ENCODE results near the gene C3AR1.

C3AR1 gene

DNA sequence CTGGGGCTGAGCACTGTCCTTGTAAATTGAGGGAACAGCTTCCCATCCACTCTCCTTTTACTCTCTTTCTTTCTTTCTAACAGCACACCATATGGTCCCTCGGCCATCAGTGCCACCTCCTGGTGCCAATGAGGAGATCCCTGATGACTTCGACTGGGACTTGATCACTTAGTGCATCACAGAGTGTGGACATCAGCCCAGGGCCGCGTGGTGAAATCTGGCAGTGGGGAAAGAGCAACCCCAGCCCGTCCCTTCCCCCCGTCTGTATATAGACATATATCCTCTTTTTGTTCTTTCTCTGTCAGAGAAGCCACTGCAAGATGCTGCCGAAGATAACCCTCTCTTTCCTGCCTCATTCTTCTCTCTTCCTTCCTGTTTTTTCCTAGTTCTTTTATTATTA lies 13.5 kb downstream of the C3AR1 start:
- peak overlapping the region; percentile 75 for H3K27ac ChIP-seq (replicated peaks)
- TF ChIP-seq POLR2AphosphoS5 (IDR thresholded peaks at IDR 0.05; ENCODE audit: low read depth) (peak; percentile 71), SPI1 (IDR thresholded peaks at IDR 0.05; ENCODE audit: borderline replicate concordance, low read depth) (no peak)
- no peaks in the 10 kb centered on the region for H3K27me3 ChIP-seq (ENCODE audit: insufficient read depth, poor library complexity, severe bottlenecking)
- DNase-seq (ENCODE audit: low read depth in 1 of 2, low spot score in 1 of 2): peak in 1 of 2 experiments; percentile 96
- no peak overlapping the region for H3K4me3 ChIP-seq (replicated peaks; ENCODE audit: insufficient read depth, low read length)

GRCh38 chr12:8050600-8051250 lies 15.4 kb downstream of the C3AR1 start:
- peak in 1 of 2 experiments; percentile 72 for DNase-seq (ENCODE audit: low read depth in 1 of 2, low spot score in 1 of 2)
- Histone ChIP-seq H3K4me3 (replicated peaks; ENCODE audit: insufficient read depth, low read length) (no peak overlapping the region), H3K27me3 (ENCODE audit: insufficient read depth, poor library complexity, severe bottlenecking) (no peaks in the 10 kb centered on the region), H3K27ac (replicated peaks) (peak overlapping the region; percentile 48)
- TF ChIP-seq, protein P1, sequence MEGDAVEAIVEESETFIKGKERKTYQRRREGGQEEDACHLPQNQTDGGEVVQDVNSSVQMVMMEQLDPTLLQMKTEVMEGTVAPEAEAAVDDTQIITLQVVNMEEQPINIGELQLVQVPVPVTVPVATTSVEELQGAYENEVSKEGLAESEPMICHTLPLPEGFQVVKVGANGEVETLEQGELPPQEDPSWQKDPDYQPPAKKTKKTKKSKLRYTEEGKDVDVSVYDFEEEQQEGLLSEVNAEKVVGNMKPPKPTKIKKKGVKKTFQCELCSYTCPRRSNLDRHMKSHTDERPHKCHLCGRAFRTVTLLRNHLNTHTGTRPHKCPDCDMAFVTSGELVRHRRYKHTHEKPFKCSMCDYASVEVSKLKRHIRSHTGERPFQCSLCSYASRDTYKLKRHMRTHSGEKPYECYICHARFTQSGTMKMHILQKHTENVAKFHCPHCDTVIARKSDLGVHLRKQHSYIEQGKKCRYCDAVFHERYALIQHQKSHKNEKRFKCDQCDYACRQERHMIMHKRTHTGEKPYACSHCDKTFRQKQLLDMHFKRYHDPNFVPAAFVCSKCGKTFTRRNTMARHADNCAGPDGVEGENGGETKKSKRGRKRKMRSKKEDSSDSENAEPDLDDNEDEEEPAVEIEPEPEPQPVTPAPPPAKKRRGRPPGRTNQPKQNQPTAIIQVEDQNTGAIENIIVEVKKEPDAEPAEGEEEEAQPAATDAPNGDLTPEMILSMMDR (IDR thresholded peaks at IDR 0.05; ENCODE audit: insufficient read depth, low read length): no peak
- TF ChIP-seq GABPA (IDR thresholded peaks at IDR 0.05; ENCODE audit: low read depth) (no peak), REST (IDR thresholded peaks at IDR 0.05; ENCODE audit: insufficient replicate concordance, low read depth) (no peak), POLR2AphosphoS5 (IDR thresholded peaks at IDR 0.05; ENCODE audit: low read depth) (no peak), SPI1 (IDR thresholded peaks at IDR 0.05; ENCODE audit: borderline replicate concordance, low read depth) (no peak)

DNA sequence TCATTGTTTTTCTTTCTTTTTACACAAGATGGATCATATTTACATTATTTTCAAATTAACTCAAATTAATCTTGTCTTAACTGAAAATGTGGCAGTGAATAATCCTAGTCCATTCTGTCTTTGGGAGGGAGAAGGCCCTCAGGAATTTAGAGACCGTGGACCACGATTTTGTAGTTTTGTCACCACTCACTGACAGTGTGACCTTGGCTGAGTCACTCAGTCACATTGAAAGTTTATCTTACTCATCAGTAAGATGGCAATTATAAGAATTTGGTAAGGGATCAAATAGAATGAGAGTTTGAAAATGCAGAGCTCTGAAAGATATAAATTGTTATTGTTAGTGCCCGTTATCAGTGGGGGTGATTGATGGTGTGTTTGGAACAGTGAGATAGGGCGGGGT lies 17.3 kb downstream of the C3AR1 start:
- TF ChIP-seq, protein P1 (IDR thresholded peaks at IDR 0.05; ENCODE audit: insufficient read depth, low read length): no peak
- TF ChIP-seq GABPA (IDR thresholded peaks at IDR 0.05; ENCODE audit: low read depth): no peak
- TF ChIP-seq REST (IDR thresholded peaks at IDR 0.05; ENCODE audit: insufficient replicate concordance, low read depth): no peak
- no peak for TF ChIP-seq POLR2AphosphoS5 (IDR thresholded peaks at IDR 0.05; ENCODE audit: low read depth)
- TF ChIP-seq SPI1 (IDR thresholded peaks at IDR 0.05; ENCODE audit: borderline replicate concordance, low read depth): no peak
- Histone ChIP-seq H3K27me3 (ENCODE audit: insufficient read depth, poor library complexity, severe bottlenecking) (no peaks in the 10 kb centered on the region), H3K27ac (replicated peaks) (no peak overlapping the region), H3K4me3 (replicated peaks; ENCODE audit: insufficient read depth, low read length) (no peak overlapping the region)
- DNase-seq (ENCODE audit: low read depth in 1 of 2, low spot score in 1 of 2): no peak

DNA sequence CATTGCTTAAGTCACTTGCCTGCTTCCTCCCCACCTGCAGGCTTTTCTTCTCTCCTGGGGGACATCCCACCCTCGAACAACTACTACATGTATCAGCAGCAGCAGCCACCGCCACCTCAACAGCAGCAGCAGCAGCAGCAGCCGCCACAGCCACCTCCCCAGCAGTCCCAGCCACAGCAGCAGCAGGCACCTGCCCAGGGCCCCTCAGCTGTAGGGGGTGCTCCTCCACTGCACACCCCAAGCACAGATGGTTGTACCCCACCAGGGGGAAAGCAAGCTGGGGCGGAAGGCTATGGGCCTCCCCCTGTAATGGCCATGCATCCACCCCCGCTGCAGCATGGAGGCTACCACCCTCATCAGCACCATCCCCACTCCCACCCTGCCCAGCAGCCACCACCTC lies 18.3 kb downstream of the C3AR1 start:
- no peaks in the 10 kb centered on the region for H3K27me3 ChIP-seq (ENCODE audit: insufficient read depth, poor library complexity, severe bottlenecking)
- no peak overlapping the region for H3K27ac ChIP-seq (replicated peaks)
- TF ChIP-seq REST (IDR thresholded peaks at IDR 0.05; ENCODE audit: insufficient replicate concordance, low read depth) (no peak), POLR2AphosphoS5 (IDR thresholded peaks at IDR 0.05; ENCODE audit: low read depth) (no peak), GABPA (IDR thresholded peaks at IDR 0.05; ENCODE audit: low read depth) (no peak), SPI1 (IDR thresholded peaks at IDR 0.05; ENCODE audit: borderline replicate concordance, low read depth) (no peak)
- TF ChIP-seq, protein P1 (IDR thresholded peaks at IDR 0.05; ENCODE audit: insufficient read depth, low read length): no peak
- H3K4me3 ChIP-seq (replicated peaks; ENCODE audit: insufficient read depth, low read length): no peak overlapping the region
- DNase-seq (ENCODE audit: low read depth in 1 of 2, low spot score in 1 of 2): no peak
